Mucosa of rectum (tissue), 2 donors: Measurements from ENCODE around the gene FLRT2.
A peak's percentile ranks its signal among the peaks of the same experiment; 100 is the strongest.

Source experiments
- H3K27ac ChIP-seq, 2 donors: one replicate each; pipeline ENCODE4 v1.7.0; 2013; ENCODE audit warnings: inconsistent platforms in 2 of 2, low read depth in 2 of 2, low read length in 2 of 2
- H3K27me3 ChIP-seq, 2 donors: one replicate each; pipeline ENCODE4 v1.7.0; 2013; ENCODE audit warnings: low read length in 2 of 2; ENCODE audit not compliant: control insufficient read depth in 2 of 2, insufficient read depth in 2 of 2
- H3K36me3 ChIP-seq, 2 donors: one replicate each; pipeline ENCODE4 v1.7.0; 2013; ENCODE audit warnings: low read length in 2 of 2; ENCODE audit not compliant: control insufficient read depth in 2 of 2, insufficient read depth in 2 of 2
- H3K4me1 ChIP-seq, 2 donors: one replicate each; pipeline ENCODE4 v1.7.0; 2013; ENCODE audit warnings: low read length in 2 of 2, mild to moderate bottlenecking in 1 of 2; ENCODE audit not compliant: control insufficient read depth in 2 of 2, insufficient read depth in 2 of 2
- H3K4me3 ChIP-seq, 2 donors: one replicate each; pipeline ENCODE4 v1.7.0; 2013; ENCODE audit warnings: low read length in 2 of 2
- H3K9ac ChIP-seq, 2 donors: one replicate each; pipeline ENCODE4 v1.7.0; 2013; ENCODE audit warnings: low read length in 2 of 2, low read depth in 1 of 2, mild to moderate bottlenecking in 1 of 2
- H3K9me3 ChIP-seq, 2 donors: one replicate each; pipeline ENCODE4 v1.7.0; 2013; ENCODE audit warnings: low read length in 2 of 2; ENCODE audit not compliant: control insufficient read depth in 2 of 2
- donor health status: healthy.
- donor health status: Normal muscosa, but diverticular disease.

The FLRT2 gene

DNA sequence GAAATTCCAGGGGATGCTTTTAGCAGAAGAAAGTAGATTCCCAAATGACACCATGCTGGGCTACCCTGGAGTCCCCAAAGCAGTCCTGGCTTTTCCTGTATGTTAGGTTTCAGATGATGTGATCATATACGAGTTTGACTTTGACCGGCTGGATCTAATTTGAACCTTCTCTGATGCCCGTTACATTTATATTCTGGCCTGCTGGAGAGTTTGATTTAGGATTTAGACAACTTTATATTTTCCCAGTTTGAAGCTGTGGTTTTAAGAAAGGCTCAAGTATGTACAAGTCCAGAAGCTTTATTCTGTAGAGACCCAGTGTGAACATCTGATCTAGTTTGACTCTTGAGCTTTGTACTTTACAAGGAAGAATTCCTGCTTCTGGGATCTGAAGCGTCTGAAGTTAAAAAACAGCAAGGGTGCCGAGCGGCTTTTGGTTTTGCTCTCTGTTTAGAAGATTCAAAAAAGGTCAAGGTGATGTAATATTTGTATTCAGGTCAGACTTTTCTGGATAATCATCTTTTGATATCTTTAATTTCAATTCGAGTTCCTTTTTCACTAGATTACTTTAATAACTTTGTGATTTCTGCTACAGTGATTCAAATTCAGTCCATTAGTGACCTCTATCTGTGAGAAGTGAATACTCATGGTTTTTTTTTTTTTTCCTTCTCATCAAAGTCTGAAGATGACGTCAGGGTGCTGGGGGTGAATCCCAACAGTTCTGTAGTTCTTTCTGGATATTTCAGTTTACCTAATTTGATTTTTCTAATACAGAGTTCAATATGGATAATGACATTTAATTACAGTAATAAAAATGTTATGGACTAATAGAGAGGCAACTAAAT is 6.3 kb downstream of the FLRT2 start:
- peak overlapping the region in 1 of 2 donors; percentile 22 for H3K4me3 ChIP-seq

DNA sequence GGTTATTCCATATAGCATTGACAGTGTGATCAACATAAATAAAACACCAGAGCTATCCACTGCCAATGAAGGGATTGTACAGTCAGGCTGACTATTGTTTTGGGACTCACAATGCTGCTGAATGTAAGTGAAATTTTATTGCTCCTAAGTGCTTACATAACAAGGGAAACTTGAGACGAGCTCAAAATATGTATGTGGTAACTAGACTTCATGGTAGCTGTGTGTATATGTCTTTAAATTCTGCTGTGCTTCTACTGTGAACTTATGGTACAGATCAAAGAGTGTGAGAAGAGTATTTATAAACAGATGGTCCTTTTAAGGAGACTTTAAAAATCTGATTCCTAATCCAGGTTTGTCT is 6.9 kb downstream of the FLRT2 start:
- no peak overlapping the region for H3K9ac ChIP-seq
- H3K4me1 ChIP-seq: no peaks in the 10 kb centered on the region
- H3K4me3 ChIP-seq: no peak overlapping the region
- H3K9me3 ChIP-seq: no peaks in the 10 kb centered on the region
- no peak overlapping the region for H3K27ac ChIP-seq
- H3K27me3 ChIP-seq: peaks cover 4% of the 10 kb centered on the region in 2 donors
- H3K36me3 ChIP-seq: no peaks in the 10 kb centered on the region

More for the DNA sequence above, 6.3 kb downstream of the FLRT2 start:
- Histone ChIP-seq H3K4me1 (no peaks in the 10 kb centered on the region), H3K27me3 (peaks cover 7% of the 10 kb centered on the region in 2 donors), H3K36me3 (no peaks in the 10 kb centered on the region), H3K27ac (no peak overlapping the region), H3K9ac (no peak overlapping the region), H3K9me3 (no peaks in the 10 kb centered on the region)

DNA sequence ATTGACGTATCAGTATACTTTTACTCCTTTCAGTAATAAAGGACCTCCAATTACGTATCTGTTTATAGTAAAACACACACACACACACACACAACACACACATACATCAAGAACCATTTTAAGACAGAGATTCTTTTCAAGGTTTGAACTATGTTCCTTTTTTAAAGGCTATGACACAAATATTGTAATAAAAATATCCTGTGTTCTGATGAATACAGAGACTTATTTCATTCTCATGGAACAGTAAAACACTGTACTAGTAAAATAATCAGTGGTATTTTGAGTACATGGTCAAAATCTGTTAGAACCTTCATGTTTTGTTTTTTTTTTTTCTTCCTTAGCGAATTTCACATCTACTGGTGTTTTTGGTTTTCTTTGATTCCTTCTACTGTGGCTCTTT is 7.6 kb downstream of the FLRT2 start:
- Histone ChIP-seq H3K9me3 (no peaks in the 10 kb centered on the region), H3K27ac (no peak overlapping the region), H3K27me3 (peaks cover 3% of the 10 kb centered on the region in 2 donors), H3K4me3 (no peak overlapping the region), H3K36me3 (no peaks in the 10 kb centered on the region), H3K9ac (no peak overlapping the region), H3K4me1 (no peaks in the 10 kb centered on the region)

DNA sequence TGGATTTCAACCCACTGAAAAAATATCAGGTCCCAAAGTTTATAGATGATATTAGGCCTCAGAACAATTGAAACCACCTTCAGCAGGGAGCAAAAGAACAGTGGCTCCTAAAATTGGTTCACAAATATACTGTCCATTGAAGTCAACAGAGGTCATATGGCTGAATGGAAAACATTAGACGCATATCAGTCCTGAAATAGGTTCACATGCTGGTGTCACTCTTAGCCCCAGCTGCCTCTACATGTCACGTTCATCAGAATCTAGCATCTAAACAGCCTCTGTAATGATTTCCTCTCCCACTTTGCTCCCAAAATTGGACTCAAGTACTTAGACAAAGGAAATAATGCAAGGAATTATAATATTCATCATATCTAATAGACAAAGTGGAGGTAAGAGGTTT is 8.7 kb downstream of the FLRT2 start:
- peaks cover 0 to 3% of the 10 kb centered on the region in 2 donors for H3K27me3 ChIP-seq
- no peaks in the 10 kb centered on the region for H3K9me3 ChIP-seq
- no peaks in the 10 kb centered on the region for H3K36me3 ChIP-seq
- H3K9ac ChIP-seq: no peak overlapping the region
- H3K27ac ChIP-seq: no peak overlapping the region
- H3K4me3 ChIP-seq: no peak overlapping the region
- no peaks in the 10 kb centered on the region for H3K4me1 ChIP-seq

DNA sequence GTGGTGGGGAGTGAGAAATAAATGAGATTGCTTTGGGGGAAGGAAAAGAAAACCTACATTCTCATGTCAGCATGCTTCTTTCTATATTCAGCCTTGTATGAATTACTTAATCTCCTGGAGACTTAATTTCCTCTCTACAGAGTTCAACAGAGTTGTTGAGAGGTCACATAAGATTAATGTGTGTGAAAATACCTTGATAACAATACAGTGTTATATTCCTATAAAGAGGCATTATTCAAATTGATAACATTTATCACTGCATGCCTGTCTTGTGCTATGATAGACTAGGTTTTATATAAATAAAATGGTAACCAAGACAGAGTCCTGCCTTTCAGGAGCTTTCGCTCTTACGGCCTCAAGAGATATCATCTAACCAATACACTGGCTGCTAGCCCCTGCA is 9.6 kb downstream of the FLRT2 start:
- no peak overlapping the region for H3K9ac ChIP-seq
- no peaks in the 10 kb centered on the region for H3K4me1 ChIP-seq
- H3K9me3 ChIP-seq: no peaks in the 10 kb centered on the region
- no peak overlapping the region for H3K27ac ChIP-seq
- peaks cover 0 to 3% of the 10 kb centered on the region in 2 donors for H3K27me3 ChIP-seq
- H3K4me3 ChIP-seq: no peak overlapping the region
- no peaks in the 10 kb centered on the region for H3K36me3 ChIP-seq

DNA sequence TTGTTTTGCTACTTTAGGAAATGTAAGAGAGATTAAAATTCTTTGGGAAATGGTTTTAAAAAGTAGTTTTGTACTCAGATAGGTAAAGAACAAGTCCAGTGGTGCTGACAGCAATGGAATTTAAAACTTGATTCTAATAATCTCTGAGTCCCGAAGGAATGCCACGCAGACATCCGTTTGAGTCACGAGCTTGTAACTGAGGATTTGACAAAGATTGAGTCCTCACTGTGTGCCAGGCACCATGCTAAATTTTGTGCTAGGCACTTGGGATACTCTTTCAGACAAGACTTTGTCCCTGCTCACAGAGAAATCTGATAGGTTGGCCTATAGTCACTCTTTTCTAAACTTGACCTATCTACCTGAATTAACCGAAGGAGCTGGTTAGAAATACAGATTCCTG is 12.7 kb downstream of the FLRT2 start:
- H3K9ac ChIP-seq: no peak overlapping the region
- no peak overlapping the region for H3K27ac ChIP-seq
- H3K9me3 ChIP-seq: no peaks in the 10 kb centered on the region
- H3K27me3 ChIP-seq: no peaks in the 10 kb centered on the region
- no peaks in the 10 kb centered on the region for H3K4me1 ChIP-seq
- H3K36me3 ChIP-seq: no peaks in the 10 kb centered on the region
- no peak overlapping the region for H3K4me3 ChIP-seq

DNA sequence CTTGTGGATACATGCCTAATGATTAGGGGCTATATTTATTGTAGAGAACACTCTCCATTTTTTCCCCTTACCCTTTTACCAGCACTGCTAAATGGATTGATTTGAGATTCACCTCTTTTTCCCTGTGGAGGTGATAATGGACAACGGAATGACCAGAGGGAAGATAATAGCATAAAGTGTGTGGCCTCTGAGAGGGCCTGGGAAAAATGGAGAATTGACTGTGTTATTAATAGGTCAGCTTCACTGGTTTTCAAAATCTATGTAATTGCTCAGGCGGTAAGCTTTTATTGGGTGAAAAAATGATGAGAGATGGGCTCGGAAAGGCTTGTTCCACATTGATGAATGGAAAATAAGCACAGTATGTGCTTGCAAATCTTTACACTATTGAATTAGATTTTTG is 15.8 kb downstream of the FLRT2 start:
- Histone ChIP-seq H3K36me3 (no peaks in the 10 kb centered on the region), H3K27me3 (no peaks in the 10 kb centered on the region), H3K9me3 (no peaks in the 10 kb centered on the region), H3K27ac (no peak overlapping the region), H3K4me3 (no peak overlapping the region), H3K9ac (no peak overlapping the region), H3K4me1 (no peaks in the 10 kb centered on the region)

DNA sequence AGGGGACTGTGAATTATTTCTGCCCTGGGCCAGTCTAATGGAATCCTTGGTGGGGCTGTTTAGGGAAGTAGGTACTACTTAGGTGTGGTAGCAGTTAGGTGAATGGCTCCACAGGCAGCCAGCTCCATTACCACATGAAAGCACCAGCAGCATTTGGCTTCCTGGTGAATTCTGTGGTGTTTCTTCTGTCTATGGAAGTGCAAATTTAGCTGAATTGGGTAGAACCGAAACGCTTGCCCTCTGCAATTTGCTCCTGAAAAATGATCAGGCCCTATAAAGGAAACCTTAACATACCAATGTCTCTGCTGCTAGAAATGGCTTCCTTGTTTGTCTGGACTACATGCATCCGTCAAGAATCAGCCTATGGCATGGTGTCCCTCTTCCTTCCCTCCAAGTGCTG is 16.4 kb downstream of the FLRT2 start:
- H3K36me3 ChIP-seq: no peaks in the 10 kb centered on the region
- H3K27ac ChIP-seq: no peak overlapping the region
- H3K4me1 ChIP-seq: no peaks in the 10 kb centered on the region
- no peaks in the 10 kb centered on the region for H3K27me3 ChIP-seq
- no peak overlapping the region for H3K4me3 ChIP-seq
- H3K9me3 ChIP-seq: no peaks in the 10 kb centered on the region
- no peak overlapping the region for H3K9ac ChIP-seq

DNA sequence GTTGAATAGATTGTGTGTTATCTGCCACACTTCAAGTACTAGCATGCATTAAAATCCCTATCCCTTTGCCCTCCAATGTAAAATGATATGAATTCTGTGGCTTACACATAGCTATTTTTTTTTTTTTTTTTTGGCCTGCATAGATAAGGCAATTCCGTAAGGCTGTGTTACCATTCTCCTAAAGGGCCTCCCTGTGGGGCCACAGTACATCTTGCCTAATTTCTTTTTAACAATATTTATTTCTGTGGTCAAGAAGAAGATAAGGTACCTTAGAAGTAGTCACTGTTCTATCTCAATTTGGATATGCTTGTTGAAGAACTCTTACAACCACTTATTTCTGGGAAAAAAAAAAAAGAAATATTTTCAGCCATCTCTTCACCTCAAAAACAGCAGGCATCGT is 19.8 kb downstream of the FLRT2 start:
- Histone ChIP-seq H3K27me3 (no peaks in the 10 kb centered on the region), H3K36me3 (no peaks in the 10 kb centered on the region), H3K4me1 (no peaks in the 10 kb centered on the region), H3K27ac (no peak overlapping the region), H3K4me3 (no peak overlapping the region), H3K9ac (no peak overlapping the region), H3K9me3 (no peaks in the 10 kb centered on the region)

DNA sequence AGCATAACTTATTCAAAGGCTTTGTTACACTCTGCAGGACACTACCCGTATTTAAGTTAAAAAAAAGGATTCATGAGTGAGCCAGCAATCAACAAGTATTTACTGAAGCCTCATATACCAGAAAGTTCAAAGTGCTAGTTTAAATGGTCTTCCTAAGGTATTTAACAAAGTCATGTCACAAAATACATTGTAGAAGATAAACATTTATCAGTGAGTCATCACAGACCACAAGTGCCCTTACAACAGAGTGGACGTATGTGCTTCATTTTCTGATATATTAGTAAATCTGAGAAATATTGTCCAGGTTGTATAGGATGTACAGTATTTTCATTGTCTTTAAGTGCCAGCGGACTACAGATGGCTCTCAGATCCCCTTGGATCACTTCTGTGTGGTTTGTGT is 24.2 kb downstream of the FLRT2 start:
- no peak overlapping the region for H3K9ac ChIP-seq
- no peak overlapping the region for H3K27ac ChIP-seq
- no peaks in the 10 kb centered on the region for H3K4me1 ChIP-seq
- H3K27me3 ChIP-seq: no peaks in the 10 kb centered on the region
- no peak overlapping the region for H3K4me3 ChIP-seq
- no peaks in the 10 kb centered on the region for H3K9me3 ChIP-seq
- no peaks in the 10 kb centered on the region for H3K36me3 ChIP-seq
